ENCODE measurements around the gene RNF128.
"Not testable (repeated sequence)": the region's sequence is repeated elsewhere in the genome, so short reads cannot be mapped to it uniquely, and the experiment has no call there.

RNF128 gene

GRCh38 chrX:106748377-106748776 is 21.9 kb downstream of the RNF128 start:
- DNase-seq (ENCODE audit: low read depth): no peak

- no peak for DNase-seq (ENCODE audit: low read depth)
Observed at GRCh38 chrX:106751407-106751806, 24.9 kb downstream of the RNF128 start.

DNA sequence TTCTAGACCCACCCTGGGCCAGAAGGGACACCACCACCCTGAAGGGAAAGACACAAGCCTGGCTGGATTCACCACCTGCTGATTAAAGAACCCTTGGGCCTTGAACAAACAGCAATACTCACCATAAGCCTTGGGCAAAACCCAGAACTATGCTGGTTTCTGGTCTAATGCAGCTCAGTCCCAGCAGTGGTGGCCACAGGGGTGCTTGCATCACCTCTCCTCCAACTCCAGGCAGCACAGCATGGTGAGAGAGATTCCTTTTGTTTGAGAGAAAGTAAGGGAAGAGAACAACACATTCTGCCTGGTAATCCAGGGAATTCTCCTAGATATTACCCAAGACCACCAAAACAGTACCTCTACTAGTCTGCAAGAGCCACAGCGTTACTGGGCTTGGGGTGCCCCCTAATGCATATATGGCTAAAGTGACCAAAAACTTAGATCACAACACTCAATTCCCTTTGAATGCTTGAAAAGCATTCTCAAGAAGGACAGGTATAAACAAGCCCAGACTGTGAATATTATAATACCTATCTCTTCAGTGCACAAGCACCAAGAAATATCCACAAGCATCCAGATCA is 25.7 kb downstream of the RNF128 start:
- DNase-seq (ENCODE audit: low read depth): no peak

DNA sequence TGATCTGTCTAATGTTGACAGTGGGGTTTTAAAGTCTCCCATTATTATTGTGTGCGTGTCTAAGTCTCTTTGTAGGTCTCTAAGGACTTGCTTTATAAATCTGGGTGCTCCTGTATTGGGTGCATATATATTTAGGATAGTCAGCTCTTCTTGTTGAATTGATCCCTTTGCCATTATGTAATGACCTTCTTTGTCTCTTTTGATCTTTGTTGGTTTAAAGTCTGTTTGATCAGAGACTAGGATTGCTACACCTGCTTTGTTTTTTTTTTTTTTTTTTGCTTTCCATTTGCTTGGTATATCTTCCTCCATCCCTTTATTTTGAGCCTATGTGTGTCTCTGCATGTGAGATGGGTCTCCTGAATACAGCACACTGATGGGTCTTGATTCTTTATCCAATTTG is 42.8 kb downstream of the RNF128 start:
- not testable (repeated sequence) for DNase-seq (ENCODE audit: low read depth)

- DNase-seq (ENCODE audit: low read depth): no peak
Observed at GRCh38 chrX:106774981-106775380, 48.5 kb downstream of the RNF128 start.

DNA sequence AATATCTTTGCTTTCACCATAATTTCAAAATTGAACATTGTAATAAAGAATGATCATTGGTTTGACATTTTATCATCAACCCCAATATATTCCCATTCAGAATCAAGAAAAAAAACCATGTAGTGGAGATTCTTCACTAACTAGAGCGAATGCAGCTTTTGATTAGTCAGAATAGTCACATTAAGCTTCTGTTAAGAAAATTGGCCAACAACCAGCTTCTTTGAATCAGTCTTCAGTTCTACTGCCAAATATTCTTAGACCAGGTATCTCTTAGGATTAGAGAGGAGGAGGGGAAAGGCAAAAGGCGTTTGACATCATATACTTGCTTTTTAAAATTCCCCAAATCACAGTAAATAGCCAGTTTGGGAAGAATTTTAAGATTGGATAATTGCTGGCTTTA is 53.8 kb downstream of the RNF128 start:
- no peak for DNase-seq (ENCODE audit: low read depth)

- DNase-seq (ENCODE audit: low read depth): no peak
Observed at GRCh38 chrX:106780664-106781377, 54.3 kb downstream of the RNF128 start.

DNA sequence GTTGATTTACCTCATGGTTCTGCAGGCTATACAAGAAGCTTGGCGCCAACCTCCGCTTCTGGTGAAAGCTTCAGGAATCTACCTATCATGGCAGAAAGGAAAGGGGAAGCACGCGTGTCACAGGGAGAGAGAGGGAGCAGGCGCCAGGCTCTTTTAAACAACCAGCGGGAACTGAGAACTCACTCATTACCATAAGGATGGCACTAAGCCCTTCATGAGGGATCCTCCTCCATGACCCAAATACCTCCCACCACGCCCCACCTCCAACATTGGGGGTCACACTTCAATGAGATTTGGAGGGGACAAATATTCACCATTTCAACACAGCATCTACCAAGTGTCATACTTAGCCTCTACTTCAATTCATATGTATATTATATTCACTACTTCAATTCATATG is 57.2 kb downstream of the RNF128 start:
- no peak for DNase-seq (ENCODE audit: low read depth)

DNA sequence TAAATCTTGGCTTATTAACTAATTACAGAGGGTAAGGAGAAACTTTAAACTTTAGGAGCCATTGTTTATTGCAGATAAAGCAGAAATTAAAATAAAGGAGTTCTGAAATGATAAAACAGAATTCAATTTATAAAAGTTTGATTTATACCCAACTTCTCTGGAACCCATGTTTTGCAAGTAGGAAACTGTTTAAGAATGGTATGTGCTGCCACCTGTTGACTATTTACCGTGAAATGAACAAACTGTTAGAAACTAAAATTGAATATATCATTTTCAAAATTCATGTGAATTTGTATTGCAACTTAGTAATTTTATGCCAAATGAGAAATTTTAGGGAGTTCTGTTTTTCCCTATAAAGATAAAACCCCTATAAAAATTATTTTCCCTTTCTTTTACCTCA is 65.0 kb downstream of the RNF128 start:
- no peak for DNase-seq (ENCODE audit: low read depth)

- DNase-seq (ENCODE audit: low read depth): no peak
Observed at GRCh38 chrX:106802063-106802387, 75.5 kb downstream of the RNF128 start.

DNA sequence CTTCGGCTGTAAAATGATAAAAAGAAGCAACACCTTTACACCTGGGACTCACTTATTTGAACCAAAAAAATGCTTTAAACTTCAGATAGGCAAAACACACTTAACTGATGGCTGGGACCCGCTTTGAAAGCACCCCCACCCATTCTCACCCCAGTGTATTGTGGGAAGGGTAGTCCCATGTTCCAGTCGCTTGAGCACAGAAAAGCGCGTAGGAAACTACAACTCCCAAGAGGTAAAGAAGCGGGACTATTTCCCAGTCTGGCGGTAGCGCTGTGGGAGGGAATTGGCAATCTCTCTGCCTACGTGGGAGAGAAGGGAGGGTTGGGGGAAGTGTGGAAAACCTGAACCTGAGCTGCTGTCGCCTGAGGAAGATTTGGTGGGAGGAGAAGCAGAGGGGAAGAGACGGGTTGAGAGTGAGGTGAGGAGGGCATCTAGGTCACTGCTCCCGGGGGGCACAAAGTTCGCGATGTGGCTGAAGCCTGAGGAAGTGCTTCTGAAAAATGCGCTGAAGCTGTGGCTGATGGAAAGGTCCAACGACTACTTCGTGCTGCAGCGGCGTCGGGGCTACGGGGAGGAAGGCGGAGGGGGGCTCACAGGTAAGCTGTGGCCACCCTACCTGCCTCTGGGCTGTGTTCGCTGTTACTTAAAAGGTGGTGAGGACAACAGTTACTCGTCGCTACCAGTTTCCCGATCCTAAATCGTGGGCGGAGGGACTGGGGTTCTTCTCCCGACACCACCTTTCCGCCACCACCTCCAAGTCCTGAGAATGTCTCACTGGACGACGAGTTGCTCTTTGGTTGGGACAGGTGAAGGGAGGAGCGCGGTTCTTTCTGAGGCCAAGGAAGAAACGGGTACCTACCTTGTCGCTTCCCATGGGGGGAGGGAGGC is 76.1 kb downstream of the RNF128 start, which contains the start of gene TBC1D8B:
TSS of gene TBC1D8B (plus strand) at position 286 of the 888 bp plus-strand sequence. CDS start at position 467, 181 bp downstream.
- no peak for DNase-seq (ENCODE audit: low read depth)

DNA sequence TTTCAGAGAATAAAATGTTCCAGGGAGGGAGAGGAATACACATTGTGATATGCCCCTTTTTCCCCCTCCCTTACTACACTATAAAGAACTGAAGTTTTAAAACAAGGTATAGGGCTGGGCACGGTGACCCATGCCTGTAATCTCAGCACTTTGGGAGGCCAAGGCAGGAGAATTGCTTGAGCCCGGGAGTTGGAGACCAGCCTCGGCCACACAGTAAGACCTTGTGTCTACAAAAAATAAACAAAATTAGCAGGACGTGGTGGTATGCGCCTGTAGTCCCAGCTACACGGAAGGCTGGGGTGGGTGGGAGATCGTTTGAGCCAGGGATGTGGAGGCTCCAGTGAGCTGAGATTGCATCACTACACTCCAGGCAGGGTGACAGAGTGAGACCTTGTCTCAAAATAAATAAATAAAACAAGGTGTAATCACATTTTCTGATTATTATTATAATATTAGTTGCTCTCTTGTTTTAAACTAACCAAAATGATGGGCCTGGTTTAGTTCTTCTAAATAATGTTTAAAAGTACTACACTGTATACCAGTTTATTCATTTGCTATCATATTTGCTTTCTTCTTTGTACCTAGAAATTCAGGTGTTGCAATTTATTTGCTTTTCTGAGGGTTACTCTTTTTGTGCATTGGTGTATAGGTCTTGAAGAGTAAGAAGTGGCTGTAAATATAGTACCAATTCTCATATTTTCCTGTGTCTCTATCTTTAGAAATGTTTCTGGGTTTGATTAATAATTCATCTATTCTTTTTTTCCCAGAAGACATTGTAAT is 84.8 kb downstream of the RNF128 start:
- DNase-seq (ENCODE audit: low read depth): no peak

DNA sequence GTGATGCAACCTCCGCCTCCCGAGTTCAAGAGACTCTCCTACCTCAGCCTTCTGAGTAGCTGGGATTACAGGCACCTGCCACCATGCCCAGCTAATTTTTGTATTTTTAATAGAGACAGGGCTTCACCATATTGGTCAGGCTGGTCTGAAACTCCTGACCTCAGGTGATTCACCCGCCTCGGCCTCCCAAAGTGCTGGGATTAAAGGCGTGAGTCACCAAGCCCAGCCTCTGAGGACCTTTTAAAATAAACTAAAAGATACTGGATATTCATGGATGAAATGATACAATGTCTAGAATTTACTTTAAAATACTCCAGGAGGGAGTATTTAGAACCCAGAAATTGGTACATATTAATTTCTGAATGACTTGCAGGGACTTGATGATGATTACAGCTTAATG is 86.4 kb downstream of the RNF128 start:
- not testable (repeated sequence) for DNase-seq (ENCODE audit: low read depth)

- not testable (repeated sequence) for DNase-seq (ENCODE audit: low read depth)
Observed at GRCh38 chrX:106814093-106814492, 87.6 kb downstream of the RNF128 start.
